GF-D8 (cell line): ENCODE results near the gene SERPINB11.
"Not testable (repeated sequence)": the region's sequence is repeated elsewhere in the genome, so short reads cannot be mapped to it uniquely, and the experiment has no call there.

Experiments
- DNase-seq: peaks from one replicate; lab custom pipeline; 2025; lab: John Stamatoyannopoulos, UW

The SERPINB11 gene

GRCh38 chr18:63730773-63731172 is 28.0 kb downstream of the SERPINB11 start:
- no peak for DNase-seq

GRCh38 chr18:63731215-63731614 is 28.5 kb downstream of the SERPINB11 start:
- no peak for DNase-seq

- no peak for DNase-seq
Measured at GRCh38 chr18:63736876-63737275, 34.1 kb downstream of the SERPINB11 start.

- DNase-seq = no peak
Measured at GRCh38 chr18:63741769-63742168, 39.0 kb downstream of the SERPINB11 start.

GRCh38 chr18:63747006-63747405 is 44.2 kb downstream of the SERPINB11 start:
- no peak for DNase-seq

GRCh38 chr18:63749489-63749888 is 46.7 kb downstream of the SERPINB11 start:
- DNase-seq = no peak

GRCh38 chr18:63752636-63753035 is 49.9 kb downstream of the SERPINB11 start:
- no peak for DNase-seq

- no peak for DNase-seq
Measured at GRCh38 chr18:63753676-63754075, 50.9 kb downstream of the SERPINB11 start.

- DNase-seq = no peak
Measured at GRCh38 chr18:63757541-63757940, 54.8 kb downstream of the SERPINB11 start.

GRCh38 chr18:63758615-63759240 is 56.0 kb downstream of the SERPINB11 start:
- DNase-seq = no peak

- not testable (repeated sequence) for DNase-seq
Measured at GRCh38 chr18:63759786-63760185, 57.0 kb downstream of the SERPINB11 start.

- DNase-seq = no peak
Measured at GRCh38 chr18:63762518-63762917, 59.8 kb downstream of the SERPINB11 start.

GRCh38 chr18:63763831-63764600 is 61.3 kb downstream of the SERPINB11 start:
- DNase-seq = no peak

- DNase-seq = no peak
Measured at GRCh38 chr18:63765837-63766236, 63.1 kb downstream of the SERPINB11 start.
